Mesodermal cell (in vitro differentiated cells): ENCODE data around the gene HK3.

Experiments
- H3K27ac ChIP-seq: 2 replicates; pipeline ENCODE4 v1.7.0; 2013; ENCODE audit warnings: mild to moderate bottlenecking, low read depth, low read length, moderate library complexity; ENCODE audit not compliant: severe bottlenecking
- H3K36me3 ChIP-seq: 2 replicates; pipeline ENCODE4 v1.7.1; 2013; ENCODE audit warnings: mild to moderate bottlenecking, low read length, moderate library complexity; ENCODE audit not compliant: control insufficient read depth, insufficient read depth
- H3K4me1 ChIP-seq: one replicate; pipeline ENCODE4 v1.7.1; 2013; ENCODE audit warnings: mild to moderate bottlenecking, low read length; ENCODE audit not compliant: insufficient read depth, control insufficient read depth, poor library complexity, severe bottlenecking
- H3K4me3 ChIP-seq: 2 replicates; pipeline ENCODE4 v1.7.0; 2013; ENCODE audit warnings: low read length, control low read depth, mild to moderate bottlenecking; ENCODE audit not compliant: insufficient read depth, poor library complexity, severe bottlenecking; ENCODE audit errors: extremely low read depth
- H3K9me3 ChIP-seq: 2 replicates; pipeline ENCODE4 v1.7.1; 2013; ENCODE audit warnings: mild to moderate bottlenecking, low read length, moderate library complexity; ENCODE audit not compliant: control insufficient read depth
- WGBS, 2 experiments: methylation state at CpG; one replicate each; pipeline ENCODE4 v1.1.5; 2013; ENCODE audit warnings: missing lambda C conversion rate in 2 of 2; ENCODE audit not compliant: insufficient coverage in 2 of 2; 5-methylcytosine and 5-hydroxymethylcytosine counted together

Gene HK3

DNA sequence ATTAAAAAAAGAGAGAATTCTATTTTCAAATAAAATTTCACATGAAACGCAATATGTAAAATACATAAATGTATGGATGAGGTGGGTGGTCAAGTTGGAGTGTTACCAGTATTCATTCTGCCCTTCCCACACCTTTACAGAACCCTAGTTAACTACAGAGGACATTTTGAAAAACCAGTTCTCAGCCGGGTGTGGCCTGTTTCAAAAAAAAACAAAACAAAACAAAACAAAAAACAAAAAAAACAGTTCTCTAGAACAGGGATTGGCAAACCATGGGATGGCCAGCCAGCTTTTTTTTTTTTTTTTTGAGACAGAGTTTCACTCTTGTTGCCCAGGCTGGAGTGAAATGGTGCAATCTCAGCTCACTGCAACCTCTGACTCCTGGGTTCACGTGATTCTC lies 28.4 kb upstream of the HK3 start:
- H3K9me3 ChIP-seq, result no peaks in the 10 kb centered on the region
- H3K4me1 ChIP-seq, result no peaks in the 10 kb centered on the region
- H3K36me3 ChIP-seq, result peaks cover 31% of the 10 kb centered on the region
- no peak overlapping the region for H3K27ac ChIP-seq
- no peak overlapping the region for H3K4me3 ChIP-seq
- 76 to 100% methylated on average over 1 to 2 of the region's 3 CpGs for WGBS, 2 experiments

DNA sequence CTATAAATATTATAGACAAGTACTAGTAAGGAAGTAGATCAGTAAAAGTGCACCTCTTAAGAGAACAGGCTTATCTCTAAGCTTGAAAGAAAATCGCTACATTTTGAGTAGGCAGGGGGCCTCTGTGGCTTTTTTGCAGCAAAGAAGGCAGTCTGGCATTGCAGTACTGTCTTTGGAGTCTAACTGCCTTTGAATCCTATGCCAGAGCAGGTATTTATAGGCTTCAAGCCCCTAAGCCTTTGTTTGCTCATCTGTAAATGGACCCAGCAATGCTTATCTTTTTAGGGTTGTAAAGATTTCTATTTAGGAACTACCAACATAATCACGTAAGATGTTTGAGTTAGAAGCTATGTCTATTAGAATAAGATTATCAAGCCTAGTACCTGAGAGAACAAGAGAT lies 23.7 kb upstream of the HK3 start:
- Histone ChIP-seq H3K4me1 (no peaks in the 10 kb centered on the region), H3K9me3 (no peaks in the 10 kb centered on the region), H3K4me3 (no peak overlapping the region), H3K27ac (no peak overlapping the region), H3K36me3 (peaks cover 20% of the 10 kb centered on the region)
- 100% methylated on average over 1 of the region's 2 CpGs for WGBS, 2 experiments

- H3K9me3 ChIP-seq, result no peaks in the 10 kb centered on the region
- peaks cover 18% of the 10 kb centered on the region for H3K36me3 ChIP-seq
- H3K4me1 ChIP-seq, result no peaks in the 10 kb centered on the region
- WGBS, 2 experiments, result 83 to 92% methylated on average over 2 of the region's 3 CpGs
- H3K27ac ChIP-seq, result no peak overlapping the region
- H3K4me3 ChIP-seq, result no peak overlapping the region
Observed at GRCh38 chr5:176921714-176922113, 22.6 kb upstream of the HK3 start.

DNA sequence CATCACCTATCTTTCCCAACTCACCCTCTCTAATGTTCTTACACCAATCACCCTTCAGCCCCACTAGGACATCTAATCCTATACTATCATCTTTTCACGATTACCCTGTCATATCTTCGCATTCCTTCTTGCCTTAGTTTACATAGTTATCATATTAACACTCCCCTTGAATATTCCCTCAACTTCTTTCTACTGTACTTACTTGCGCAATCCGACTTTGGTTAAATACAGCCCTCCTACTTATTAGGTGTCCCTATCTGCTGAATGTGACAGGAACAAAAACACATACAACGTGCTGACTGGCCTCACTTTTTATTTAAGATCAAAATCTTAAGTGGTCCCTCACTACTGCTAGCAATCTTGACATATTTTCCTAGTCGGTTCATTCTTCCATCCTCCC lies 19.5 kb upstream of the HK3 start:
- no peaks in the 10 kb centered on the region for H3K9me3 ChIP-seq
- 96 to 97% methylated on average over 6 of the region's 6 CpGs for WGBS, 2 experiments
- no peaks in the 10 kb centered on the region for H3K4me1 ChIP-seq
- no peak overlapping the region for H3K27ac ChIP-seq
- H3K36me3 ChIP-seq, result peaks cover 22% of the 10 kb centered on the region
- H3K4me3 ChIP-seq, result no peak overlapping the region

DNA sequence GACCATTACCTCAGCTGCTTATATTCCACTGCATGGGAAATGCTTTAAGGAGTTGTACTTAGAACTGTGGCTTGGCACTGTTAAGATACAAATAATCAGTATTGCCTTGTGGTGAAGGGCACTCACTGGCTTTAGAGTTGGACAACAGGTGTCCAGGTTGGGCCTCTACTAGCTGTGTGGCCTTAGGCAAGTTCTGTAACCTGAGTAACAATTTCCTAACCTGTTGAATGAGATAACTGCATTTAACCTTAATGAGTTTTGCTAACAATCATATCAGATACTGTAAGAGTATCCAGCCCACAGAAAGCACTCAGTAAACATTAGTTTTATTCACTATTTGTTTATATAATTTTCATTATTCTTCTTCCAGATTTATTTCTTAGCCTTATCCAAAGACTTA lies 17.2 kb upstream of the HK3 start:
- Histone ChIP-seq H3K4me3 (no peak overlapping the region), H3K4me1 (no peaks in the 10 kb centered on the region), H3K9me3 (no peaks in the 10 kb centered on the region), H3K36me3 (peaks cover 26% of the 10 kb centered on the region), H3K27ac (no peak overlapping the region)

DNA sequence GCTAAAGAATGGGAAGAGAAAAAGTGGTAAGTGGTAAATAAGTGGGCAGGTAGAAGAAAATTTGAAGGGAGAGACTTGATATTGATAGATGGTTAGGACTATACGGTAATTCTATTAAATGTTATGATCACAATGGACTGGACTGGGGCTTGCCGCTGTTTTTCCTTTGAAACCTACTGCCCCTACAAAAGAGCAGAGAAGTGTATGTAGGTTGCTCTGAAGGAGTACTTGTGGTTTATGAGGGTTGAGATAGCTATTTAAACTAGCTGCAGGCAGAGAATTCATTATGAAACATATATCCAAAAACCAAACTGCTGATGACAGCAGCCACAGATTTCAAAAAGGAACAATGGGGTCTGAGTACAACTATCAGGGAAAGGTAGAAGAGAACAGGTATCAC lies 16.8 kb upstream of the HK3 start:
- Histone ChIP-seq H3K9me3 (no peaks in the 10 kb centered on the region), H3K27ac (no peak overlapping the region), H3K4me1 (no peaks in the 10 kb centered on the region), H3K36me3 (peaks cover 26% of the 10 kb centered on the region), H3K4me3 (no peak overlapping the region)
- WGBS, 2 experiments, result 100% methylated on average over 1 of the region's 2 CpGs; no CpG with 5 or more reads in 1 of the 2 experiments

- Histone ChIP-seq H3K4me1 (no peaks in the 10 kb centered on the region), H3K9me3 (no peaks in the 10 kb centered on the region), H3K4me3 (no peak overlapping the region), H3K27ac (peak overlapping the region; percentile 19), H3K36me3 (peaks cover 29% of the 10 kb centered on the region)
- 100% methylated on average over 2 of the region's 2 CpGs; no CpG with 5 or more reads in 1 of the 2 experiments for WGBS, 2 experiments
Observed at GRCh38 chr5:176912115-176912514, 13.0 kb upstream of the HK3 start.

GRCh38 chr5:176908675-176909368 lies 9.7 kb upstream of the HK3 start:
- peaks cover 54% of the 10 kb centered on the region for H3K36me3 ChIP-seq
- no peaks in the 10 kb centered on the region for H3K9me3 ChIP-seq
- no peak overlapping the region for H3K27ac ChIP-seq
- WGBS, 2 experiments, result 100% methylated on average over 1 of the region's 5 CpGs; no CpG with 5 or more reads in 1 of the 2 experiments
- H3K4me3 ChIP-seq, result no peak overlapping the region
- H3K4me1 ChIP-seq, result peaks cover 5% of the 10 kb centered on the region

GRCh38 chr5:176906796-176907195 lies 7.7 kb upstream of the HK3 start:
- WGBS, 2 experiments, result 97 to 100% methylated on average over 2 to 3 of the region's 3 CpGs
- Histone ChIP-seq H3K36me3 (peaks cover 65% of the 10 kb centered on the region), H3K4me3 (no peak overlapping the region), H3K9me3 (no peaks in the 10 kb centered on the region), H3K27ac (no peak overlapping the region), H3K4me1 (peaks cover 10% of the 10 kb centered on the region)

DNA sequence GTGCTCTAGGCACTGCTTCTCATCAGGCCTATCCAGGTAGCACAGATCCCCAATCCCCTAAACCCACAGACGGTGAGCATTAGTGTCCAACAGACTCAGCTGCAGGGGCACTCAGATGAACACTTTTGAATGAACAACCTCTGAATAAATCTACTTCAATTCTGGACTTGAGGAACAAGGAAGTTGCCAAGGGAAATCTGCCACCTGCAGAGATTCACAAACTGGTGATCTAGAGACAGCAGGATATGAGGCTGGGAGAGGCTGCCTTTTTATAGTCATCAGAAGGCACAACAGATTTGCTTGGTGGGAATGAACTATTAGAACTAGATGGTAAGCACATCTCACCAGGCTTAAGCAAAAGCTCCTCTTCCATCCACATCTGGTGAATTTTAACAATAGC lies 7.0 kb upstream of the HK3 start:
- WGBS, 2 experiments, result 100% methylated on average over 1 of the region's 1 CpG; no CpG with 5 or more reads in 1 of the 2 experiments
- Histone ChIP-seq H3K36me3 (peaks cover 64% of the 10 kb centered on the region), H3K4me1 (peaks cover 10% of the 10 kb centered on the region), H3K27ac (no peak overlapping the region), H3K9me3 (no peaks in the 10 kb centered on the region), H3K4me3 (no peak overlapping the region)

- H3K9me3 ChIP-seq, result no peaks in the 10 kb centered on the region
- H3K27ac ChIP-seq, result peak overlapping the region; percentile 36
- no peak overlapping the region for H3K4me3 ChIP-seq
- 89 to 95% methylated on average over 3 of the region's 3 CpGs for WGBS, 2 experiments
- peaks cover 10% of the 10 kb centered on the region for H3K4me1 ChIP-seq
- H3K36me3 ChIP-seq, result peaks cover 65% of the 10 kb centered on the region
Observed at GRCh38 chr5:176904276-176904675, 5.1 kb upstream of the HK3 start.
